PC-9 (cell line): Measurements from ENCODE around the gene NDUFA7.

ENCODE experiments used
- EZH2 ChIP-seq: fragments of 200-600 bp; sonication (generic); IDR thresholded peaks from 2 replicates; pipeline ENCODE4 v1.8.0; 2017; ENCODE audit warnings: antibody characterized with exemption, low read depth
- TF ChIP-seq, protein P1 (sequence below): fragments of 200-600 bp; sonication (generic); conservative IDR thresholded peaks from 2 replicates; pipeline ENCODE4 v1.6.1; 2017; ENCODE audit warnings: mixed run types, antibody characterized with exemption, mild to moderate bottlenecking, moderate library complexity

- TF ChIP-seq, protein P1, sequence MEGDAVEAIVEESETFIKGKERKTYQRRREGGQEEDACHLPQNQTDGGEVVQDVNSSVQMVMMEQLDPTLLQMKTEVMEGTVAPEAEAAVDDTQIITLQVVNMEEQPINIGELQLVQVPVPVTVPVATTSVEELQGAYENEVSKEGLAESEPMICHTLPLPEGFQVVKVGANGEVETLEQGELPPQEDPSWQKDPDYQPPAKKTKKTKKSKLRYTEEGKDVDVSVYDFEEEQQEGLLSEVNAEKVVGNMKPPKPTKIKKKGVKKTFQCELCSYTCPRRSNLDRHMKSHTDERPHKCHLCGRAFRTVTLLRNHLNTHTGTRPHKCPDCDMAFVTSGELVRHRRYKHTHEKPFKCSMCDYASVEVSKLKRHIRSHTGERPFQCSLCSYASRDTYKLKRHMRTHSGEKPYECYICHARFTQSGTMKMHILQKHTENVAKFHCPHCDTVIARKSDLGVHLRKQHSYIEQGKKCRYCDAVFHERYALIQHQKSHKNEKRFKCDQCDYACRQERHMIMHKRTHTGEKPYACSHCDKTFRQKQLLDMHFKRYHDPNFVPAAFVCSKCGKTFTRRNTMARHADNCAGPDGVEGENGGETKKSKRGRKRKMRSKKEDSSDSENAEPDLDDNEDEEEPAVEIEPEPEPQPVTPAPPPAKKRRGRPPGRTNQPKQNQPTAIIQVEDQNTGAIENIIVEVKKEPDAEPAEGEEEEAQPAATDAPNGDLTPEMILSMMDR: no peak
- TF ChIP-seq EZH2: no peak
These were observed 49.2 kb upstream of the NDUFA7 start for GRCh38 chr19:8370176-8371010.
